Measurements from ENCODE around the gene PAFAH1B2. TPM values are rescaled to one million over a fixed set of nuclear protein-coding genes. Genes with fewer than 3 reads are reported as not detected.
A peak's percentile ranks its signal among the peaks of the same experiment; 100 is the strongest.
"Not testable (repeated sequence)": the region's sequence is repeated elsewhere in the genome, so short reads cannot be mapped to it uniquely, and the experiment has no call there.

Gene PAFAH1B2, protein sequence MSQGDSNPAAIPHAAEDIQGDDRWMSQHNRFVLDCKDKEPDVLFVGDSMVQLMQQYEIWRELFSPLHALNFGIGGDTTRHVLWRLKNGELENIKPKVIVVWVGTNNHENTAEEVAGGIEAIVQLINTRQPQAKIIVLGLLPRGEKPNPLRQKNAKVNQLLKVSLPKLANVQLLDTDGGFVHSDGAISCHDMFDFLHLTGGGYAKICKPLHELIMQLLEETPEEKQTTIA
- total RNA-seq = 231 and 325 TPM in 2 replicates

DNA sequence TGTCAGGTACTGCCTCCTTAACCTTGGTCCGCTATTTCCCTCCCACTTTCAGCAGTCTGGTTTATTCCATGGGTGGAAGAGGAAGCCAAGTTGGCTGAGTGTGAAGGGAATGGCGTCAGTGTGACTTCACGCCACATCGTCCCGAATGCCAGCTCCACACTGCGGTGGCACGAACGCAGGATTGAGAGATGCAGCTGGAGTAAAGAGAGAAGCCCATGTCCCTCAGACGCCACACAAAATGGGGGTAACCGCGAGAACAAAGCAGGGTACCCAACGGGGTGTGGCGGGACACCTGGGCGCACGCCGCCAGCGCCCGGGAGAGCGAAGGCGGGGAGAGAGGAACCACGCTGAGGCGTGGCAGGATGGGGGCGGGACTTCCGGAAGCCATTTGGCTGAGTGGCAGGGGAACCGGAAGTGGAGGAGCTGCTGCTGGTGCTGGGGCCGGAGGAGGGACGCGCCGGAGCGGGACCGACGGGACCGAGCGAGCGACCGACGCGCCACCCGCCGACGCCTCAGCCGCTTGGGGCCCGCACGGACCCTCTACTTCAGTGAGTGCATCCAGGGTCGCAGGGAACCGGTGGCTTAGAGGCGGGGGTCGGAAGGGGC lies at the start of gene PAFAH1B2:
Gene PAFAH1B2 (plus strand): TSS at position 417 of the 606 bp plus-strand sequence. CDS start 8,161 bp downstream, outside the sequence.
- DNase-seq = peak; percentile 93

DNA sequence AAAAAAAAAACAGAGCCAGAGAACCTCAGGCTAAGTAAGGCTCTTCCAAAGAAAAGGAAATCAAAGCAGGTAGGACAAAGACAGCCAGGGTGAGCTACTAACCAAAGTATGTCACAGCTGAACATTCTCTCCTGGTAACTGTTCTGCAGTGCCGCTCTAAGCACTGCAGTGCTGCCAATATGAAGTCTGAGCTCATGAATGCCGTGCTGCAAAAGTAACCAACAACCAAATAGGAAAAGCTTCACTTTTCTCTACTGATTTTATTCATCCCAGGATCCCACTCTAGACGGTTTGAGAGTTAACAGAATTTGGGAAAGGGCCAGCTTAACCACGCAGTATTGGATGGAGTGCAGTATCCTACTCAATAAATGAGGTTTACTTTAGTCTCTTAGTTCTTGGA lies 49.3 kb upstream of the PAFAH1B2 start:
- DNase-seq = no peak

DNA sequence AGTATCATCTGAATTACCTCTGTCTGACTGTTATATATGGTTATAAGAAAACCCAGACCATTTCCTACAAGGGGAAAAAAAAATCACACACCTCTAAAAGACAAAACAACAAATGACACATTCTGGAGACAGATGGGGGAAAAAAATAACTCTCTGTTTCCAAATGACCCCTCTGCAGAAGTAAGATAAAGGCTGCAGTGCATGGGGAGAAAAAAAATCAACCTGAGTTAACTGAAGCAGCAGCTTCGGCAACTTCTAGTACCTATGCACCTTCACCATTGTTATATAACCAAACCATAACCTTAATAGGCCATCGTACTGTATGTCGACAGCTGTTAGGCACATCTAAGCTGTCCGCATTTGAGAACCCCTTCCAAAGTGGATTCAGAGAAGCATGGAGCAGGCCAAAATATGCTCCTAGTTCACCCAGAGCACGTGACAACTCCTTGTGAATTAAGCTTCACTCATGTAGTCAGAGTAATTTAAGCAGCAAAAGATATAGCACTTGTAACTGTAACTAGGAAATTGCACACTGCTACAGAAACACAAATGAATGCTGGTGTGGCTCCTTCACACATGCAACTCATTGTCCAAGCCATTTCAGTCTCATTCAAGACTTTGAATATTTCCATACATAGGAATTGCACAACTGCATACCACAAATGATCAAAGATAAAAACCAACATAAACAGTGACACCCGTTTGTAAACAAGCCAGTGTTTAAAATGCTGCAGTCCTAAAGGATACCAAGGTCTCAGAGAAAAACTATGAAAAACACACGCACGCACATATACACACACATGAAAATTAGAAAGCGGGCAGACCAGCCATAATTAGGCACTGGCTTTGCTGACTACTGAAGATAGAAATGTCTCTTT lies 48.6 kb upstream of the PAFAH1B2 start:
- no peak for DNase-seq

DNA sequence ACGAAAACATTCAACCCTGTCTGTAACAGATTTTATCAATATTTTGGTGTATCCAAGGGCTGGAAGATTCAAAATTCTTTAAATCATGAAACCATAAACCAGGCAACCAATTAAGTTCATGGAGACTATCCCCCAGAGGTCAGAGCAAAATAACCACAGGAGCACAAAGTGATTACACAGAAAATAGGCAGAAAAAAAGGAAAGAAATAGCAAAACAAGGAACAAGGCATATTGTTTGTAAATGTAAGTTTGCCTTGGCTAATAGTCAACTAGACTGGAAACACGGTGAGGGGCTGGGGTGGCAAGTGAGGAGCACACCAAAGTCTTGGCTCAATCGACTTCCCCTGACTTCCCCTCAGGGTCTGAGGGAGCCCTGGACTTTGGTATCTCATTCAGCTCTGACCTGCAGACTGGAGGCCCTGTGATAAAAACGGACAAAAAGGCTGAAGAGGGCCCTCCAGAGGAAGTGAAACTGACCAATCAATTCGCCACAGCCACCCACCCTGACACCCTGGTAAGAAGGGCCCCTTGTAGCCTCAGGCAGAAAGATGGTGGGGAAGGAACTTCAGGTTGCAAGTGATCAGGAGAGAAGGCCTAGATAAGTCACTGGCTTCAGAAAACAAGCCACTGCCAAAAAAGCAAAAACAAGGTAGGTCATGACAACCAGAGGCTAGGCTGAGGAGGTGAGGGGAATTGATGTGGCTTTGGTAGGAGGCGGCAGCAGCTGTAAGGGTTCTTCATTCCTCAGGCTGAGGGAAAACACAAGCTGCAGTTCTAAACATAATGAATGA lies 47.7 kb upstream of the PAFAH1B2 start:
- DNase-seq = no peak

DNA sequence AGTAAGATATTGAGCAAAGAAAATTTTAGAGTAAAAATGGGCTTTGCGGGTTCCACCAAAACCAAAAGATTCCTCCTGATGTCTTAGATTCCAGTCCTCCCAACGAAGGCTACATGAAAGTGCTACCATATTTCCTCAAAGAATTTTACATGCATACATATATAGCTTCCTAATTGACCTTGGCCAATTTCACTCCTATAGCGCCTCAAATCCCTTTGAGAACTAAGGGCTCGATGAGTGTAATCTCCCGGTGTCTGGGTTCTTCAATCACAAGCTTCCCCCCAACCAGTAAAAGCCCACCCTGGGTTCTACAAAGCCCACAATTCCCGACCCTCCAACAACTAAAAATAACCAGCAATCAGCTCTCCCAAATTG lies 47.1 kb upstream of the PAFAH1B2 start:
- no peak for DNase-seq

DNA sequence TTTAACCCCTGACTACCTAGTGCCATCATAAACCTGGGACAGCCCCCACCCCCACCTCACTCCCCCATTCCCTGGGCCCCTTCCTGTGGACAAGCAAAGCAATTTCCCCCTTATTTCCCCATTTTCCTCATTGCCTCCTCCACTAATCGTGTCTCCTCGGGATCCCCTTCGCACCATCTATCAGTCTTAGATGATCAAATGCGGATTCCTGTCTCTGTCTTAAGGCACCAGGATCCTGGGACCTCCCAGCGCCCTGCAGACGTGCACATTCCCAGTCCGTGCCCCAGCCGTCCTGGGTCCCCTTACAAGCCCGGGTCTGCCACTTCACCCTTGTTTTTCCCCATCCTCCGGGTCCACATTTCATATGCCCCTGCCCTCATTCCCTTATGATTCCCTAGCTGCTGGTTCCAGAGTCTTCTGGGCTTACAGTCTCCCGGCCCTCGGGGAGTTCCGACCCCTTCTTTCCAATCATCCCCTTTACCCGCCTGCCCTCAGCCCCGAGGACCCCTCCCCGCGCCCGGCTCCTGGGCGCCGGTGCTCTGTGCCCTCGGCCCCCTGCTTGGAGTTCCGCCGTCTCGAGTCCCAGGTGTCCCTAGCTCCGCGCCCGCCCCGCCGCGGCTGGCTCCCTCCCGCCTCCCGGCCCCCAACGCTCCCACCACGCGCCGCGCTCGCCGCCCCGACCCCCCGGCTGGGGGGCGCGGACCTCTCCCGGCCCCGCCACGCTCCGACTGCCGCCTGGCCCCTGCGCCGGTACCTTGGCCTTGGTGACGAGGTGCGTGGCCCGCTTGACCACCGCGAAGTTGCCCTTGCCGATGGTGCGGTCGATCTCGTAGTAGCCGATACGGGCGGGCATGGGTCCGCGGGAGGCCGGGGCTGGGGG lies 46.5 kb upstream of the PAFAH1B2 start:
- DNase-seq = peak; percentile 49

DNA sequence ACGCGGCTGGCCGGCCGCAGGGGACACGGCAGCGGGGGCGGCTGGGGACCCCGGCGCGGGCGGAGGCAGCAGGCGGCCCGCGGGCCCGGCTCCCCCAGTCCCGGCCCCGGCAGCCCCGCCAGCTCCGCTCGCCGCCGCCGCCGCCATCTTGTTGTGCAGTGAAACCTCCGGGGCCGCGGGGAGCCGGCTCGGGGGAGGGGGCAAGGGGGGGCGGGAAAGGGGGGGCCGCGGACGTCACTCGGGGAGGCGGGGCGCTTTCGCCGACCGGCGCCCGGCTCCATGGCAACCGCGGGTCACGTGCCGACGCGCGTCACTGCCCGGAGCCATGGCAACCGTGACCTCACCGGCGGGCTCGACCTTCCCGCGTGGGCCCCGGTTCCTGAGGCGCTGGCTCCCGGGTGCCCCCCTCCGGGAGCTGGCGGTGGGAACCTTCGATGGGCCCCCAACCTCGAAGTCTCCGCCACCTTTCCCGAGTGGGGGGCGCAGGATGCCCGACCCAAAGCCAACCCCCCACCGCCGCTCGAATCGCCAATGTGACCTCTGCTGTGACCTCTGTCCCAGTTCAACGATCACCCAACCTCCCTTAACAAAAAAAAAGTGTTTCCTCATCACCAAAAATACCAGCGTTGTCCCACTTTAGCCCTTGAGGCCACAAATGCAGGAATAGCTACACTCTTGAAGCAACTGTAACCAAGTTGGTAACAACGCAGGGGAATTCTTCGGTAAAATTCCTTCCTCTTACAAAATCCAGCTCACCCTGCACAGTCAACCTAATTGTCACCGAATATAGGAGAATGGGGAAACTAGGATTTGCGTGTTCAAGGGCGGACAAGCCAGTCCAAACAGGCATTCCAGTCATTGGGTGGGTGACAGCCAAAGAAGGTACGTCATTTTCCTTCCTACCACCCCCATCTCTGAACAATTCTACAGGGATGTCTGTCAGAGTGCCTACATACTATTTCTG lies 45.5 kb upstream of the PAFAH1B2 start, which contains the start of gene SIK3:
Gene SIK3 (minus strand): TSS at position 160 of the 964 bp plus-strand sequence. CDS start 13 bp downstream, at position 147.
- peak; percentile 96 for DNase-seq

DNA sequence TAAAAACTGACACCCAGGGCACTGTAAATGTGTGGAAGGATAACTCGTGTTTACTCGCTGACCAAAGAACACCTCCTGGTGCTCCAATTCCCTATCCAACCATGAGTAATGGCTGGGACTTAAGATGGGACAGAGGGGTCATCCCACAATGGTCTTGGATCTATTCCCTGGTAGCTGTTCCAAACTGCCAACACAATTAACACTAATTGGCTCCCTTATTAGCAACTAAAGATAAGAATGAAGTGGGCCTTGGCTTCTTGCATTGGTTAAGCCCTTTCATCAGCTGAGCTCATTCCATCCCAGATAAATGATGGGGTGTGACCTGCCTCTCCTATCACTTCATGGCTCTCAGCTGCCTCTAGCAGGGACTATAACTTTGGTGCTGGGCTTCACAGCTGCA lies 44.4 kb upstream of the PAFAH1B2 start:
- DNase-seq = no peak

DNA sequence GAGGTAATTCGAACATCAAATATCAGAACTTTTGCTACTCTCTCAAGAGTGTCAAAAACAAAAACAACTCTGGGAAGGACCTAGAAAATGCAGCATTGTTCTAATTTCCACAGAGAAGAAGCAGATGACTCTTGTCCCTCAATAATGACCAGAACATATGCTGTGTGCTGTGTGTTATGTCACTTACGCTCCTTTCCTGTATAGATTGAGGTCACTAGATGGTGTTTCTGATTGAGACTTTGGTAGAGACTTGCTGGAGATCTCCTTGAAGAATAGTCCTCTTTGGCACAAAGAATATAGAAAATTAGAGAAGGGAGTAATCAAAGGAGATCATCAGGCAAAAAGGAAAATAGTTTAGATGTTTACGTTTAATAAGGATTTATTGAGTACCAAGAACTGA lies 43.5 kb upstream of the PAFAH1B2 start:
- no peak for DNase-seq

DNA sequence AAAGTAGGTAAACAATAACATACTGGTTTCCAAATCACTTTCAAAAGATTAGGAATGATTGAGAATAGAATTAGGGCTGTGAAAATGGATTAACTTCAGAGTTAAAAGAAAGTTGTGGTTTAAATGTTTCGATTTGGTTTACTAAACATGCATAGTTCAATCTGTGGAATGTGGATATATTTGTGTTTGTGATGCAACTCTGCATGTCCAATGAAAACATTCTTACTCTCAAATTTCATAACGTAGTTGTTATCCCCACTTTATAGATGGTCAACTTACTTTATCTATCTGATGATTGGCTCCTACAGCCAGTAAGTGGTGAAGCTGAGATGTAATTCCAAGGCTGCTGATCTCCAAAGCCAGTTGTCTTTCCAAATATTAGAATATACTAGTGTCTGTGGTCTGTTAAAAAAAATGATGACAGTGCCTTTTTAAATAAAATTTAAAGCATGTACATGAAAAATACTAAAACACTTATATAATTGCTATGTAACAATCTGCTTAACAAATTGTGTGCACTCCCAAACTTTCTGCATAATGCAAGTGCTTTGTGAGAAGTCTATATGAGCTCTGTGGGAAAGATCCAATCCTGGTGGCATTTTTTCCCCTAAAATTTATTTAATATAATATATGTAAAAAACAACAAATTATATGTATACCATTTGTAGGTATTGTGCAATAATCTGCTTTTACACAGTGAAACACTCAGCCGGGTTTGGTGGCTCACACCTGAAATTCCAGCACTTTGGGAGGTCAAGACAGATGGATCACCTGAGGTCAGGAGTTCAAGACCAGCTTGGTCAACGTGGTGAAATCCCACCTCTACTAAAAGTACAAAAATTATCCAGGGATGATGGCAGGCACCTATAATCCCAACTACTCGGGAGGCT lies 36.1 kb upstream of the PAFAH1B2 start:
- DNase-seq = no peak

DNA sequence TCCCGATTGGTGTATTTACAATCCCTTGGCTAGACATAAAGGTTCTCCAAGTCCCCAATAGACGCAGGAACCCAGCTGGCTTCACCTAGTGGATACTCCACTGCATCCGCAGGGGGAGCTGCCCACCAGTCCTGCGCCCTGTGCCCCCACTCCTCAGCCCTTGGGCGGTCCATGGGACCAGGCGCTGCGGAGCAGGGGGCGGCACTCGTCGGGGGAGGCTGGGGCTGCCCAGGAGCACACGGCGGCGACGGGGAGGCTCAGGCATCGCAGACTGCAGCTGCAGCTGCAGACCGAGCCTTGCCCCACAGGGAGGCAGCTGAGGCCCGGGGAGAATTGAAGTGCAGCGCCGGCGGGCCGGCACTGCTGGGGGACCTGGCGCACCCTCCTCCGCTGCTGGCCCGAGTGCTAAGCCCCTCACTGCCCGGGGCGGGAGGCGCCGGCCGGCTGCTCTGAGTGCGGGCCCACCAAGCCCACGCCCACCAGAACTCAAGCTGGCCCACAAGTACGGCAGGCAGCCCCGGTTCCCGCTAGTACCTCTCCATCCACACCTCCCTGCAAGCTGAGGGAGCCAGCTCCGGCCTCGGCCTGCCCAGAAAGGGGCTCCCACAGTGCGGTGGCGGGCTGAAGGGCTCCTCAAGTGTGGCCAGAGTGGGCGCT lies 33.7 kb upstream of the PAFAH1B2 start:
- DNase-seq = no peak

DNA sequence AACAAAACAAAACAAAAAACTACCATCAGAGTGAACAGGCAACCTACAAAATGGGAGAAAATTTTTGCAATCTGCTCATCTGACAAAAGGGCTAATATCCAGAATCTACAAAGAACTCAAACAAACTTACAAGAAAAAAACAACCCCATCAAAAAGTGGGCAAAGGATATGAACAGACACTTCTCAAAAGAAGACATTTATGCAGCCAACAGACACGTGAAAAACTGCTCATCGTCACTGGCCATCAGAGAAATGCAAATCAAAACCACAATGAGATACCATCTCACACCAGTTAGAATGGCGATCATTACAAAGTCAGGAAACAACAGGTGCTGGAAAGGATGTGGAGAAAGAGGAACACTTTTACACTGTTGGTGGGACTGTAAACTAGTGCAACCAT lies 31.6 kb upstream of the PAFAH1B2 start:
- not testable (repeated sequence) for DNase-seq

DNA sequence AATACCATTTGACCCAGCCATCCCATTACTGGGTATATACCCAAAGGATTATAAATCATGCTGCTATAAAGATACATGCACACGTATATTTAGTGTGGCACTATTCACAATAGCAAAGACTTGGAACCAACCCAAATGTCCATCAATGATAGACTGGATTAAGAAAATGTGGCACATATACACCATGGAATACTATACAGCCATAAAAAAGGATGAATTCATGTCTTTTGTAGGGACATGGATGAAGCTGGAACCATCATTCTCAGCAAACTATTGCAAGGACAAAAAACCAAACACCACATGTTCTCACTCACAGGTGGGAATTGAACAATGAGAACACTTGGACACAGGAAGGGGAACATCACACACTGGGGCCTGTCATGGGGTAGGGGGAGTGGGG lies 31.1 kb upstream of the PAFAH1B2 start:
- DNase-seq = not testable (repeated sequence)

DNA sequence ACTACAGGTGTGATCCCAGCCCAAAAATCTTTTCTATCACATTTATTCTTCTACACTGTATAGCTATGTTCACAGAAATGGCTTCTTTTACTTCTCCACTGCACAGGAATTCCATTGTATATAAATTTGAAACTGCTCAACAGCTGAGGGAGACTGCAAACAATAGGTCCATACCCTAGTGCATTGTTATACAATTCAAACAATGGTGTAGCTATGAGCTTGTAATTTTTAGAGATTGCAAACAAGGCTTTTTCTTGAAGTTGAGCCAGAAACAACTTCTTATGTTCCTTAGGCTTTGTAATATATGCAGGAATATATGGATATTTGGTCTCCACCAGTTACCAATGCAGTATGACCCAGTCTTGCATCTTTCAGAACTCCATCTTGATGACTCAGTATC lies 26.4 kb upstream of the PAFAH1B2 start:
- DNase-seq = peak; percentile 71

DNA sequence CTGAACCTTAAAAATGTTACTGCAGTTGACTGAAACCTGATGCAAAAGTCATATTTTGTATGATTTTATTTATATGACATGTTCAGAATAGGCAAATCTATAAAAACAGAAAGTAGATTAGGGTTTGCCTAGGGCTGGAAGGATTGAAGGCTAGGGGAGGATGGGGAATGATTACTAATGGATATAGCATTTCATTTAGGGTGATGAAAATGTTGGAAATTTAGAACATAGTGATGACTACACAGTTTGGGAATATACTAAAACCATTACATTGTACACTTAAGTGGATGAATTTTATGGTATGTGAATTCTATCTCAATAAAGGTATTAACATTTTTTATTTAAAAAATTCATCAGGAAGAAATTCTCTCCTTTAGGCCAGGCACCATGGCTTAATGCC lies 22.9 kb upstream of the PAFAH1B2 start:
- DNase-seq = no peak

DNA sequence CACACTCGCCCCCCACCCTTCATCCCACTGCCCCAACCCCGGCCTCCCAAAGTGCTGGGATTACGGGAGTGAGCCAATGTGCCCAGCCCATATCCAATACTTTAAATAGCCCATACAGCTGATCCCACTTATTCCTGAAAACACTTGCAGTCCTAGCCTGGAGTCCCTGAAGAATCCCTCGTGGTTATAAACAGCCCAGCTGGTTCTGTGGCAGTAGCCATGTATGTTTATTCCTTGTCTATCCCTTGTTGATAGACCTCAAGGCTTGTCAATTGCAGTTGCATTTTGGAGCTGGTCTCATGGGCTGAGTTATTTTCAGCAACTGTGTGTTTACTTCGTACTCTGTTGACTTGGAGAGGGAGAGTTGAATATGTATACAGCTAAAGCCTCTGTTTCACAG lies 21.5 kb upstream of the PAFAH1B2 start:
- DNase-seq = no peak

DNA sequence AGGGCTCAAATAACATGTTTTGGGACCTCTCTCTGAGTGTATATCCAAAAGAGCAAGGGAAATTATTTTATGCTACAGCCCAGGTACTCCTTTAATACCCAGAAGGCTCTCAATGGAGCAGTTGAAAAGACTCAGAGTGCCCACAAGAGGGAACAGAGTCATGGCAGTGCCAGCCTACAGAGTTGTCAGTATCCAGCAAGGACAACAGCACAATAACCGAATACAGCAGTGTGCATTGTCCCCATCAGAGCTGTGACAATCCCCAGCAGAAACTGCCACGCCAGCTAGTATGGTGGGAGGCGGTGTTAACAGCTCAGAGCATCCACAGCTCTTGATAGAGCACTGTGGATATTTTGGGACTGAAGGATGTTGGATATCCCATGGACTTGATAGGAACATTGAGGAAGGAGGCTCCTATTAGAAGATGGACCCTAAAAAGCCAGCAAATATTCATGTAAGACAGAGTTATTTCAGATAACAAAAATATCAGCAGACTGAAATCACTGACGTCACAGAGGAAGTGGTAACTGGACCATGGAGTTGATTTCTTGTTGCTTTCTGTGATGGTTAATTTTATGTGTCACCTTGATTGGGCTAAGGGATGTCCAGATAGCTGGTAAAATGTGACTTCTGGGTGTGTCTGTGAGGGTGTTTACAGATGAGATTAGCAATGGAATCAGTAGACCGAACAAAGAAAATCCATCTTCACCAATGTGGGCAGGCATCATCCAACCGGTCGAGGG lies 17.7 kb upstream of the PAFAH1B2 start:
- DNase-seq = no peak
